ENCODE data around the gene RBM42. TPM values are rescaled to one million over a fixed set of nuclear protein-coding genes. Genes with fewer than 3 reads are reported as not detected.
A peak's percentile ranks its signal among the peaks of the same experiment; 100 is the strongest.

The RBM42 gene
- total and polyA plus RNA-seq, 2 of the 13 experiments (the other 11 are each of a cell fraction or from before 2014, with no cell fraction given) = 27.2 to 55.3 TPM

DNA sequence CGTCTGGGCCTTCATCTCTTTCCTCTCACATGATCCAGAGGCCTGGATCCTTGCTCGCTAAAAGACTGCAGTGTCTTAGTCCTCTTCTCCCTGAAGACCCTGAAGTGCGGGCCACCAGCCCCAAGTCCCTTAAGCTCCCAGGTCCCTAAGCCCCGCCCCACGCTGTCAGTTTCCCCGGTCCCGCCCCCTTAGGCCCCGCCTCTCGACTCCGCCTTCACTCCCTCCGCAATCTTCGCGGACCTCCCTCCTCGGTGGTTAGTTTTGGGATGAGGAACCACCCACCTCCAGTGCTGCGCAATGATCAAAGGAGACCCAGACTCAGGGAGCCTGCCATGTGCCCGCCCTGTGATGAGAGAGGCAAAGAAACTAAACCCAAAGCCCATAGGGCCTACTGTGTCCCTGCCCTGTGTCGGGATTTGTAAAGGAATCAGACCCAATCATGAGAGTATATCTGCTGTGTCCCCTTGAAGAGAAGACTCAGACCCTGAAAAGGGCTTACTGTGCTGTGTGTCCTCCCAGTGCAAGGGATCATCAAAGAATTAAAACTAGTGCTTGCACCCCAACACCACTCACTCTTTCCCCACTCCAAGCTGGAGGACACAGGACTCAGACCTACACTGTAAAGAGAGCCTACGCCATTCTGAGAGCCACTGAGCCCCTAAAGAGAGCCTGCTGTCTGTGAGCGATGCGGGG is 16.3 kb downstream of the RBM42 start (continued):
- TF ChIP-seq KDM2A (CRISPR knock-in tag; IDR thresholded peaks at IDR 0.05; ENCODE audit: borderline replicate concordance, low read depth) = peak; percentile 24; the same call in 1 of the 2 replicates
- no peak for TF ChIP-seq PHB2 (IDR thresholded peaks at IDR 0.05; ENCODE audit: partially characterized antibody)
- no peak for TF ChIP-seq TEAD2 (CRISPR knock-in tag; IDR thresholded peaks at IDR 0.05)
- TF ChIP-seq, protein P1, sequence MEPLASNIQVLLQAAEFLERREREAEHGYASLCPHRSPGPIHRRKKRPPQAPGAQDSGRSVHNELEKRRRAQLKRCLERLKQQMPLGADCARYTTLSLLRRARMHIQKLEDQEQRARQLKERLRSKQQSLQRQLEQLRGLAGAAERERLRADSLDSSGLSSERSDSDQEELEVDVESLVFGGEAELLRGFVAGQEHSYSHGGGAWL (CRISPR knock-in tag; IDR thresholded peaks at IDR 0.05) = no peak
- TF ChIP-seq, protein P2, sequence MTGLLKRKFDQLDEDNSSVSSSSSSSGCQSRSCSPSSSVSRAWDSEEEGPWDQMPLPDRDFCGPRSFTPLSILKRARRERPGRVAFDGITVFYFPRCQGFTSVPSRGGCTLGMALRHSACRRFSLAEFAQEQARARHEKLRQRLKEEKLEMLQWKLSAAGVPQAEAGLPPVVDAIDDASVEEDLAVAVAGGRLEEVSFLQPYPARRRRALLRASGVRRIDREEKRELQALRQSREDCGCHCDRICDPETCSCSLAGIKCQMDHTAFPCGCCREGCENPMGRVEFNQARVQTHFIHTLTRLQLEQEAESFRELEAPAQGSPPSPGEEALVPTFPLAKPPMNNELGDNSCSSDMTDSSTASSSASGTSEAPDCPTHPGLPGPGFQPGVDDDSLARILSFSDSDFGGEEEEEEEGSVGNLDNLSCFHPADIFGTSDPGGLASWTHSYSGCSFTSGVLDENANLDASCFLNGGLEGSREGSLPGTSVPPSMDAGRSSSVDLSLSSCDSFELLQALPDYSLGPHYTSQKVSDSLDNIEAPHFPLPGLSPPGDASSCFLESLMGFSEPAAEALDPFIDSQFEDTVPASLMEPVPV (CRISPR knock-in tag; IDR thresholded peaks at IDR 0.05) = no peak
- TF ChIP-seq CAMTA2 (CRISPR knock-in tag; IDR thresholded peaks at IDR 0.05; ENCODE audit: borderline replicate concordance) = no peak
- no peak for TF ChIP-seq RFX3 (CRISPR knock-in tag; IDR thresholded peaks at IDR 0.05)
- no peak for TF ChIP-seq ZNF558 (CRISPR knock-in tag; IDR thresholded peaks at IDR 0.05; ENCODE audit: borderline replicate concordance)
- no peak for TF ChIP-seq MXI1 (IDR thresholded peaks at IDR 0.05; ENCODE audit: borderline replicate concordance, low read depth, low read length)
- TF ChIP-seq ZNF607 (CRISPR knock-in tag; IDR thresholded peaks at IDR 0.05; ENCODE audit: borderline replicate concordance) = peak; percentile 9; the same call in 1 of the 2 replicates
- TF ChIP-seq GPN1 (CRISPR knock-in tag; IDR thresholded peaks at IDR 0.05; ENCODE audit: borderline replicate concordance) = no peak
- TF ChIP-seq, protein P3, sequence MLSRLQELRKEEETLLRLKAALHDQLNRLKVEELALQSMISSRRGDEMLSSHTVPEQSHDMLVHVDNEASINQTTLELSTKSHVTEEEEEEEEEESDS (CRISPR knock-in tag; IDR thresholded peaks at IDR 0.05; ENCODE audit: borderline replicate concordance) = no peak
- no peak for TF ChIP-seq SOX5 (CRISPR knock-in tag; IDR thresholded peaks at IDR 0.05; ENCODE audit: borderline replicate concordance)
- no peak for TF ChIP-seq ZNF775 (CRISPR knock-in tag; IDR thresholded peaks at IDR 0.05; ENCODE audit: borderline replicate concordance)
- no peak for TF ChIP-seq XBP1 (CRISPR knock-in tag; IDR thresholded peaks at IDR 0.05)
- 0 out of 2 replicates have a peak, but pooled peaks have one; percentile 42 for TF ChIP-seq CEBPG (CRISPR knock-in tag; IDR thresholded peaks at IDR 0.05)
